Measurements from ENCODE around the gene DOHH.
"Not testable (repeated sequence)": the region's sequence is repeated elsewhere in the genome, so short reads cannot be mapped to it uniquely, and the experiment has no call there.

The DOHH gene

GRCh38 chr19:3456925-3457527, 43.4 kb downstream of the DOHH start:
- no peak for DNase-seq

- no peak for DNase-seq
Measured at GRCh38 chr19:3455960-3456601, 44.4 kb downstream of the DOHH start.

DNA sequence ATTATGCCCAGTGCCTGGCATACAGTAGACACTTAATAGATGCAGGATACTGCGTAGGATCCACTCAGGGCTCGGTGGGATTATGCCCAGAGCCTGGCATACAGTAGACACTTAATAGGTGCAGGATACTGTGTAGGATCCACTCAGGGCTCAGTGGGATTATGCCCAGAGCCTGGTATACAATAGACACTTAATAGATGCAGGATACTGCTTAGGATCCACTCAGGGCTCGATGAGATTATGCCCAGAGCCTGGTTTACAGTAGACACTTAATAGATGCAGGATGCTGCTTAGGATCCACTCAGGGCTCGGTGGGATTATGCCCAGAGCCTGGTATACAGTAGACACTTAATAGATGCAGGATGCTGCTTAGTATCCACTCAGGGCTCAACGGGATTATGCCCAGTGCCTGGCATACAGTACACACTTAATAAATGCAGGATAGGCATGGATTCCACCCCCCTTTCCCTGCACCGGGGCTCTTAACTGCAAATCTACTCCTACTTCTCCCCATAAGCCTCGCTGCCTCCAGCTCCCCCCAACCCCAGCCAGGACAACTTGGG, 45.0 kb downstream of the DOHH start:
- no peak for DNase-seq

DNA sequence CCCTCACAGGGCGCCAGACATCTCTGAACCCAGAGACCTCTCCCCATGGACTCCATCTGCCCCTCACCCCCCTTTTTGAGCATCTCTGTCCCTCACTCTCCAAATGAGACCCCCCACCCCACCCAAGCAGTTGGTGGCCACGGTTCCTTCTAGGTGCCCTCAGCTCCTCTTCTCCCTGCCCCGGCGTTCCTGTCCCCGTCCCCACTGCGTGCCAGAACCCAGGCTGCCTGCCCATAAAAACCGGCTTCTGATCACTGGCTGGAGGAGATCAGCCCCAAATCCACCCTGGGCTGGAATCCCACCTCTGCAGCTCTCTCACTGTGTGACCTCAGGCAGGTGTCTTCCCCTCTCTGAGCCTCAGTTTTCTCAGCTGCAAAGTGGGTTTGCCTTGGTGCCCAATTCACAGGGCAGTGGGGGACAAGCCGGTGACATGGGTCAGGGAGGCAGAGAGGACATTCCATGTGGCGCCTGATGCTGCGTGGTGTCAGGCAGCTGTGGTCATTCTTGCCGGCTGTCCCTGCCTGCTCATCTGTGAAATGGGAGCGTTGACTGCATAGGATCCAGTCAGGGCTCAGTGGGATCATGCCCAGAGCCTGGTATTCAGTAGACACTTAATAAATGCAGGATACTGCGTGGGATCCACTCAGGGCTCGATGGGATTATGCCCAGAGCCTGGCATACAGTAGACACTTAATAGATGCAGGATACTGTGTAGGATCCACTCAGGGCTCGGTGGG, 45.6 kb downstream of the DOHH start:
- DNase-seq, result no peak

- no peak for DNase-seq
Measured at GRCh38 chr19:3453840-3454239, 46.6 kb downstream of the DOHH start.

- not testable (repeated sequence) for DNase-seq
Measured at GRCh38 chr19:3452942-3453214, 47.6 kb downstream of the DOHH start.

- no peak for DNase-seq
Measured at GRCh38 chr19:3452171-3452941, 48.1 kb downstream of the DOHH start.

GRCh38 chr19:3451451-3451866, 49.0 kb downstream of the DOHH start:
- no peak for DNase-seq

DNA sequence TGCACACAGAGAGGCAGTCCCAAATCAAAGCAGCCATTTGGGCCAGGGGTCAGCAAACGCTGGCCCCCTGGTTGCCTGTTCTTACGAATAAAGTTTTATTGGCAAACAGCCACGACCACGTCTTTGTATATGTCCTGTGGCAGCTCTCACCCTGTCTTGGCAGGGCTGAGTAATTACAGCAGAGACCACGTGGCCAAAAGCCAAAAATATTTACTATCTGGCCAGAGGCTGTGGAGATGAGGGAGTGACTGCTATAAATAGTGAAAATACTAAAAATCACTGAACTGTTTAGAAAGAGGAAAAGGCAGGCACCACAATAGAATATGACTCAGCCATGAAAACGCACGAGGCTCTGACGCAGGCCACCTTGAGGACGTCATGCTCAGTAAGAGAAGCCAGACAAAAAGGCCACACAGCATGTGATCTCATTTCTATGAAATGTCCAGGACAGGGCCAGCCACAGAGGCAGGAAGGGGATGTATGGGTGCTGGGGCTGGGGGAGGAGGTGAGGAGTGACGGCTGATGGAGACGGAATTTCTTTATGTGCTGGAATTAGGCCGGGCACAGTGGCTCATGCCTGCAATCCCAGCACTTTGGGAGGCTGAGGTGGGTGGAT, 49.6 kb downstream of the DOHH start:
- no peak for DNase-seq

GRCh38 chr19:3448616-3449334, 51.7 kb downstream of the DOHH start:
- no peak for DNase-seq

DNA sequence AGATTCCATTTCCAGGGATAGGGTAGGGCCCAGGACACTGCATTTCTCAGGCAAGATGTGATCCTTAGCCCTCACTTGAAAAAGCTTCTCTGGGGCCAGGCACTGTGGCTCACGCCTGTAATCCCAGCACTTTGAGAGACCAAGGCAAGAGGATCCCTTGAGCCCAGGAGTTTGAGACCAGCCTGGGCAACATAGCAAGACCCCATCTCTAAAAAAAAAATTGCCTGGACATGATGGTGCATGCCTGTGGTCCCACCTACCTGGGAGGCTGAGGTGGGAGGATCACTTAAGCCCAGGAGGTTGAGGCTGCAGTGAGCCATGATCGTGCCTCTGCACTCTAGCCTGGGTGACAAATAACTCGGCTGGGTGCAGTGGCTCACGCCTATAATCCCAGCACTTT, 53.8 kb downstream of the DOHH start:
- DNase-seq, result not testable (repeated sequence)

DNA sequence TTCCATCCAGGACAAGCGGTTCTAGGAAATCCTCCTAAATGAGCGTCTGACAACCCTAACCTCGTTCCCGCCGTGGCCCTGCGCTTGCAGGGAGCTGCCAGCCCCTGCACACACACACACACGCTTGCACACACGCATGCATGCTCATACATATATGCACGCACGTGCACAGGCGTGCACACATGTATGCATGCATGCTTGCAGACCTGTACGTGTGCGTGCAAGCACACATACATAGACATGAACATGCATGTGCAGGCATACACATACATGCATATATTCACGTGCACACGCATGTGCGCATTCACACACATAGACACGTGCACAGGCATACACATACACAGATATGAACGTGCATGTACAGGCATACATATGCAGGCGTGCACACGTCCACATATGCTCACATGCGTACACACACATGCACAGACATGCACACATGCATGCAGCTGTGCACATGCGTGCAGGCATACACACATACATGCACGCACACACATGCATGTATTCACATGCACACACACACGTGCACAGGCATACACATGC, 55.7 kb downstream of the DOHH start:
- DNase-seq, result no peak

GRCh38 chr19:3443840-3444694, 56.4 kb downstream of the DOHH start:
- DNase-seq, result no peak

- no peak for DNase-seq
Measured at GRCh38 chr19:3442487-3443071, 57.9 kb downstream of the DOHH start.

- DNase-seq, result no peak
Measured at GRCh38 chr19:3441986-3442329, 58.5 kb downstream of the DOHH start.

GRCh38 chr19:3441089-3441985, 59.1 kb downstream of the DOHH start:
- DNase-seq, result no peak

Data from stimulated activated CD4-positive, alpha-beta T cell treated with anti-CD3 and anti-CD28 coated beads, Interleukin-1b, Interleukin-23, amount 100 ng/mL, for 48 hours (primary cell).